22Rv1 (cell line): Measurements from ENCODE around the gene MAPRE3.
"Not testable (repeated sequence)": the region's sequence is repeated elsewhere in the genome, so short reads cannot be mapped to it uniquely, and the experiment has no call there.

Experiments used
- H3K27ac ChIP-seq: fragments of 450-650 bp; 2 replicates; pipeline ENCODE4 v1.5.1; 2017
- CTCF ChIP-seq: fragments of 450-650 bp; IDR thresholded peaks from 2 replicates; pipeline ENCODE4 v1.5.1; 2017; ENCODE audit warnings: mild to moderate bottlenecking
- ZFX ChIP-seq: fragments of 450-650 bp; IDR thresholded peaks from 2 replicates; pipeline ENCODE4 v1.6.1; 2017; ENCODE audit warnings: antibody characterized with exemption, borderline replicate concordance

The MAPRE3 gene

GRCh38 chr2:27072920-27073319 is 102.5 kb downstream of the MAPRE3 start:
- TF ChIP-seq CTCF (no peak), ZFX (no peak)
- no peak overlapping the region for H3K27ac ChIP-seq

DNA sequence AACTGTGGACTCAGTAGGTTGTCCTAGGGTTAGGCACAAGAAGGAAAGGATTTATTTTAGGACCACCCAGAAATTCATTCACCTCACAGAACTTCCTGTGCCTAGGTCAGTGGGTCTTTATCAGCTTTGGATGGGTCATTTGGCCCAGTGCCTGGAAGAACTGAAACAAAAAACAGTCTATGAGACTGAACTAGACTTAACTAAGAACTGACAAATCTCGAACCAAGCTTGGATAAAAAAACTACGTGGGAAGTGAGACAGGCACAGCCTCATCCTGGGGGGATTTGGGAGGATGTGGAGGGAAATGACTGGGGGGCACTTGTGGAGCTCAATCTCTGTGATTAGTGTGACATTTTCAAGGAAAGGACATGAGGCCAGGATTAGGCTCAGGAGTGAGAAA is 103.3 kb downstream of the MAPRE3 start:
- no peak for TF ChIP-seq ZFX
- no peak for TF ChIP-seq CTCF
- no peak overlapping the region for H3K27ac ChIP-seq

DNA sequence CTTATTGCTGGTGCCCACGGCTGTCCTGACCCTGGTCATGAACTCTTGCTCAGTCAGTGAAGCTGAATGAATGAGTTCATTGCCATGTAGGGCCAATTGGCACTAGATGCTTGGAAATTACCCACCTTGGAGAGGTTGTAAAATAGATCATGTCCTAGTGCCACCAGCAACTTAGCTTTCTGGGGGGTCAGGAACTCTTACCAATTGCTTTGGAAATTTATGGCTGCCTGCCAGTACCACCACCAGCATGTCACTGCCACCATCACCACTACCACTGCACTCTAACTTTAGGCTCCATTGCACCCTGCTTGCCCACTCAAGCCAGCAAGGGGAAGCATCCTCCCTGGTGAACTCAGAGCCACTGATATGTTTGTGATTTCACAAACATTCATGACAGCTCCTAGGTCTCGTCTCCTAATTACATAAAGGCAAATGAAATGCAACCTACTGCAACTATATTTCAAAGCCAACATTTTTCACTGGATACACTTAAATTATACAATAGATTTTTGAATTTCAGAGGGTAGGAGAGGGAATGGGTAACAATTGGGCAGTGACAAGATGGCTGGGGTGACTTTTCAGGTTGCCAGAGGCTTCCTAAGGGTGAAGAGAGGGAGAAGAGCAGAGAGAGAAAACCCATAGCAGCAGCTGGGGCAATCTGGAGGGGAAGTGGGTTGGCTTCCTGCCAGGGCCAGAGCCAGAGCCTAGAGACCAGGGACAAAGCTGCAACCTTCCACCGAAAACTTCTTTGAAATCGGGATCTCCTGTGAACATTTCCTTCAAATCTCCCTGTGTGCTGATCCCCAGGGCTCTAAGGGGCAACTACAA is 104.5 kb downstream of the MAPRE3 start:
- H3K27ac ChIP-seq: no peak overlapping the region
- no peak for TF ChIP-seq CTCF
- TF ChIP-seq ZFX: no peak

- not testable (repeated sequence) for H3K27ac ChIP-seq
Measured at GRCh38 chr2:27075566-27075871, 105.1 kb downstream of the MAPRE3 start.

DNA sequence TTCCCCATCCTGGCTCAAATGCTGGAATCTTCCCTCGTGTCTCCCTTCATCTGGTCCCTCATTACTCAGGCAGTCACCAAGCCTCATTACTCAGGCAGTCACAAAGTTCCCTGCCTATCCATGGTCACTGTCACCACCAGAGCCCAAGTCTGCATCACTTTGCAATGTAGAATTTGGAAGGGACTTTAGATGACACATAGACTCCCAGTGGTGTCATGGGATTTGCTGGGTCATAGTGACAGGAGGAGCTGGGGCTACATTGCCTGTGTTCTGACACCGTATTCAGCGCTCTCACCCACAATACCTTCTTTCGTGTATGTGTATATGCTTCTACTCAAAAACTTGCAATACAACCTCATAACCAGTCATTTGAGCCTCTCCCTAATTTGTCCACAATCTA is 105.9 kb downstream of the MAPRE3 start:
- TF ChIP-seq CTCF: no peak
- no peak for TF ChIP-seq ZFX
- H3K27ac ChIP-seq: no peak overlapping the region
